Loucy (cell line): ENCODE measurements around the gene IREB2.

ENCODE experiments used
- H2AFZ ChIP-seq: fragments of 200-600 bp; sonication (generic); 2 replicates; pipeline ENCODE4 v1.6.0; 2016; ENCODE audit warnings: antibody characterized with exemption, mild to moderate bottlenecking, low read length, moderate library complexity
- H3F3A ChIP-seq: fragments of 200-600 bp; 2 replicates; pipeline ENCODE4 v1.6.0; 2016; ENCODE audit warnings: antibody characterized with exemption, low read depth, mild to moderate bottlenecking
- H3K27me3 ChIP-seq: fragments of 200-600 bp; sonication (generic); 2 replicates; pipeline ENCODE4 v1.6.1; 2014; ENCODE audit warnings: low read length, mild to moderate bottlenecking; ENCODE audit not compliant: insufficient read depth, poor library complexity, severe bottlenecking
- H3K36me3 ChIP-seq: fragments of 200-600 bp; sonication (generic); 2 replicates; pipeline ENCODE4 v1.6.1; 2016; ENCODE audit warnings: low read length; ENCODE audit not compliant: insufficient read depth
- H3K4me1 ChIP-seq: fragments of 200-600 bp; sonication (generic); 2 replicates; pipeline ENCODE4 v1.5.1; 2014; ENCODE audit warnings: low read length, mild to moderate bottlenecking; ENCODE audit not compliant: insufficient read depth, poor library complexity, severe bottlenecking
- H3K4me2 ChIP-seq: fragments of 200-600 bp; sonication (generic); 2 replicates; pipeline ENCODE4 v1.6.0; 2014; ENCODE audit warnings: antibody characterized with exemption, low read length, low read depth, mild to moderate bottlenecking; ENCODE audit not compliant: poor library complexity, severe bottlenecking
- H3K4me3 ChIP-seq: fragments of 200-600 bp; sonication (generic); 2 replicates; pipeline ENCODE4 v1.5.1; 2014; ENCODE audit warnings: low read length, mild to moderate bottlenecking, mixed read lengths; ENCODE audit not compliant: poor library complexity, severe bottlenecking
- H3K79me2 ChIP-seq: fragments of 200-600 bp; sonication (generic); 2 replicates; pipeline ENCODE4 v1.6.1; 2014; ENCODE audit warnings: low read length; ENCODE audit not compliant: insufficient read depth
- H3K9ac ChIP-seq: fragments of 200-600 bp; sonication (generic); 2 replicates; pipeline ENCODE4 v1.6.0; 2014; ENCODE audit warnings: mild to moderate bottlenecking, low read depth, low read length, moderate library complexity; ENCODE audit not compliant: poor library complexity, severe bottlenecking
- H3K9me2 ChIP-seq: fragments of 200-600 bp; sonication (generic); replicated peaks from 2 replicates; pipeline ENCODE4 v1.6.1; 2016; ENCODE audit warnings: low read depth, low read length, mixed read lengths
- H3K9me3 ChIP-seq: fragments of 200-600 bp; sonication (generic); 2 replicates; pipeline ENCODE4 v1.6.1; 2014; ENCODE audit warnings: mild to moderate bottlenecking, antibody characterized with exemption, low read length, low read depth; ENCODE audit not compliant: insufficient read depth
- H4K20me1 ChIP-seq: fragments of 200-600 bp; sonication (generic); 2 replicates; pipeline ENCODE4 v1.6.0; 2014; ENCODE audit warnings: antibody characterized with exemption, low read length, mild to moderate bottlenecking; ENCODE audit not compliant: insufficient read depth, poor library complexity, severe bottlenecking
- EZH2phosphoT487 ChIP-seq: fragments of 200-600 bp; IDR thresholded peaks from 2 replicates; pipeline ENCODE4 v1.6.1; 2018; ENCODE audit warnings: antibody characterized with exemption, mild to moderate bottlenecking, moderate library complexity, borderline replicate concordance
- TF ChIP-seq, protein P1 (sequence below): fragments of 200-600 bp; sonication (generic); conservative IDR thresholded peaks from 2 replicates; pipeline ENCODE4 v1.5.1; 2014; ENCODE audit warnings: mild to moderate bottlenecking, antibody characterized with exemption, low read length

The IREB2 gene

DNA sequence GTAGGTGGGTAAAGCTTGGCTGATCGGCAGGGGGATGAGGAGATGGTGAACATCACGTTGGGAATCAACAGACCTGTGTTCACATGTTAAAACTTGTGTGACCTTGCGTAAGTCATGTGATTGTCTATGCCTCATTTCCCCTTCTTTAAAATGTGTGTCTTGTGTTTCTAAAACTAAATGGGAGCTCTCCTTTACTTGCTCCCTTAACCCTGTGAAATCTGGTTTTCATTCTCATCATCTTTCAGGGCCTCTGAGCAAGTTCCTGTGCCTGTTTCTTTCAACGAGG, 29.7 kb upstream of the IREB2 start:
- Histone ChIP-seq H3K79me2 (no peaks in the 10 kb centered on the region), H4K20me1 (no peaks in the 10 kb centered on the region), H3K9me3 (no peaks in the 10 kb centered on the region), H3K9me2 (no peaks in the 10 kb centered on the region), H3K4me1 (no peaks in the 10 kb centered on the region), H2AFZ (no peak overlapping the region), H3K4me2 (no peak overlapping the region), H3F3A (no peaks in the 10 kb centered on the region), H3K36me3 (no peaks in the 10 kb centered on the region), H3K27me3 (no peaks in the 10 kb centered on the region), H3K9ac (no peak overlapping the region), H3K4me3 (no peak overlapping the region)
- TF ChIP-seq EZH2phosphoT487 = no peak
- TF ChIP-seq, protein P1, sequence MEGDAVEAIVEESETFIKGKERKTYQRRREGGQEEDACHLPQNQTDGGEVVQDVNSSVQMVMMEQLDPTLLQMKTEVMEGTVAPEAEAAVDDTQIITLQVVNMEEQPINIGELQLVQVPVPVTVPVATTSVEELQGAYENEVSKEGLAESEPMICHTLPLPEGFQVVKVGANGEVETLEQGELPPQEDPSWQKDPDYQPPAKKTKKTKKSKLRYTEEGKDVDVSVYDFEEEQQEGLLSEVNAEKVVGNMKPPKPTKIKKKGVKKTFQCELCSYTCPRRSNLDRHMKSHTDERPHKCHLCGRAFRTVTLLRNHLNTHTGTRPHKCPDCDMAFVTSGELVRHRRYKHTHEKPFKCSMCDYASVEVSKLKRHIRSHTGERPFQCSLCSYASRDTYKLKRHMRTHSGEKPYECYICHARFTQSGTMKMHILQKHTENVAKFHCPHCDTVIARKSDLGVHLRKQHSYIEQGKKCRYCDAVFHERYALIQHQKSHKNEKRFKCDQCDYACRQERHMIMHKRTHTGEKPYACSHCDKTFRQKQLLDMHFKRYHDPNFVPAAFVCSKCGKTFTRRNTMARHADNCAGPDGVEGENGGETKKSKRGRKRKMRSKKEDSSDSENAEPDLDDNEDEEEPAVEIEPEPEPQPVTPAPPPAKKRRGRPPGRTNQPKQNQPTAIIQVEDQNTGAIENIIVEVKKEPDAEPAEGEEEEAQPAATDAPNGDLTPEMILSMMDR = no peak

DNA sequence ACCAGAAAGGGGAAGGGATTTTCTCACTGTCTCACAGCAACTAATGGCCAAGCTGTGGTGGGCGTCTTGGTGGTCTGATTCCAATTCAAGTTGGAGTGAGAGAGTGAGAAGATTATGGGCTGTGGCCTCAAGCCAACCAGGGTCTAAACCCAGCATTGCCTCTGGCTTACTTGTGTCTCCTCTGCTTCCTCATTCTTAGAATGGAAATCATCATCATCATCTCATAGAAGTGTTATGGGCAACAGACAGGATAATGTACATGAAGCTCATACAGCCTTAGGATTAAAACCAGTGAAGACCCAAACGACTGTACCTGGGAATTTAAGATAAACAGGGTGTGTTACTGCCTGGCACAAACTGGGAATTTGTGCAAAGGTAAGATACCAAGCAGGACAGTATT, 29.1 kb upstream of the IREB2 start:
- no peak overlapping the region for H3K4me2 ChIP-seq
- no peaks in the 10 kb centered on the region for H3K36me3 ChIP-seq
- TF ChIP-seq, protein P1 = no peak
- TF ChIP-seq EZH2phosphoT487 = no peak
- no peaks in the 10 kb centered on the region for H3F3A ChIP-seq
- no peaks in the 10 kb centered on the region for H3K9me3 ChIP-seq
- H3K9me2 ChIP-seq = no peaks in the 10 kb centered on the region
- H3K4me1 ChIP-seq = no peaks in the 10 kb centered on the region
- no peaks in the 10 kb centered on the region for H3K27me3 ChIP-seq
- H4K20me1 ChIP-seq = no peaks in the 10 kb centered on the region
- no peak overlapping the region for H3K4me3 ChIP-seq
- H3K79me2 ChIP-seq = no peaks in the 10 kb centered on the region
- H2AFZ ChIP-seq = peak overlapping the region; percentile 2; the same call in 1 of the 2 replicates
- no peak overlapping the region for H3K9ac ChIP-seq

DNA sequence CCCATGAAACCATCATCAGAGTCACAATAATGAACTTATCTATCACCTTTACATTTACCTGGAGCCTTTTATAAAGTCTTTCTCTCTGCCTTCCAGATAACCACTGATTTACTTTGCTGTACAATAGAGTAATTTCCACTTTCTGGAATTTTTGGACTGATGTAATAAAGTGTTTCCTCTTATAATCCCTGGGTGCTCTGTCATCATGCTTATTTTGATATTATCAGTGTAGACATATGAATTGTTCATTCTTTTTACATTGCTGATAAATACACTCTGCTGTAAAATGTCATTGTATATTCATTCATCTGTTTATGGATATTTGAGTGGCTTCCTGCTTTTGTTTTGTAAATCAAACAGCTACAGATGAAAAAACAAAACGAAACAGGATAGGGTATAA, 27.0 kb upstream of the IREB2 start:
- no peak overlapping the region for H3K4me3 ChIP-seq
- no peaks in the 10 kb centered on the region for H3K36me3 ChIP-seq
- TF ChIP-seq, protein P1 = no peak
- no peak for TF ChIP-seq EZH2phosphoT487
- H3F3A ChIP-seq = no peaks in the 10 kb centered on the region
- H3K27me3 ChIP-seq = no peaks in the 10 kb centered on the region
- H4K20me1 ChIP-seq = no peaks in the 10 kb centered on the region
- H3K4me2 ChIP-seq = no peak overlapping the region
- no peak overlapping the region for H3K9ac ChIP-seq
- no peaks in the 10 kb centered on the region for H3K79me2 ChIP-seq
- H3K4me1 ChIP-seq = no peaks in the 10 kb centered on the region
- H3K9me2 ChIP-seq = no peaks in the 10 kb centered on the region
- no peak overlapping the region for H2AFZ ChIP-seq
- no peaks in the 10 kb centered on the region for H3K9me3 ChIP-seq
